K562 (cell line): ENCODE measurements around the gene ZNF174. TPM values are rescaled to one million over a fixed set of nuclear protein-coding genes. Genes with fewer than 3 reads are reported as not detected.

ENCODE experiments used
- ATAC-seq: fragments of 200-7000 bp; cut with Tn5 transposase; 3 replicates; pipeline ENCODE4 v1.9.1; 2020; ENCODE audit warnings: moderate library complexity
- Bru-seq: library from RNA; stranded (reverse); fragments of 400-500 nt; gene quantifications from one replicate; lab custom pipeline; 2021; lab: Mats Ljungman, UMichigan
- BruChase-seq, 2 experiments: library from RNA; stranded (reverse); fragments of 400-500 nt; gene quantifications; one replicate each; lab custom pipeline; 2021; lab: Mats Ljungman, UMichigan
- BruUV-seq: library from RNA; stranded (reverse); fragments of 400-500 nt; replicated peaks from 2 replicates; lab custom pipeline; 2021; lab: Mats Ljungman, UMichigan
- CTCF ChIA-PET: fragments of 300-600 bp; formaldehyde crosslinking; extraction: SDS; loops from one replicate; lab custom pipeline; 2021; ENCODE audit warnings: low intra/inter-chr PET ratio; lab: Yijun Ruan, JAX
- POLR2A ChIA-PET: fragments of 300-600, 350-650 bp; sonication (Branson Sonifier 250); formaldehyde crosslinking; extraction: SDS; loops from one replicate; lab custom pipeline; 2021; ENCODE audit warnings: antibody characterized with exemption, inconsistent platforms; lab: Yijun Ruan, JAX
- DNase-seq, 4 experiments: peaks; one replicate each; pipeline versions ENCODE4 v3.0.0 to v3.0.0-alpha.2; 2011 to 2018; ENCODE audit warnings: low spot score in 3 of 4, mixed read lengths in 3 of 4; ENCODE audit errors: extremely low read depth in 1 of 4
- FAIRE-seq: peaks from 2 replicates; lab custom pipeline; 2011; peaks lifted over from hg19 to GRCh38; lab: Jason Lieb, UNC
- H2AFZ ChIP-seq: 2 replicates; pipeline ENCODE4 v1.6.0; 2011; ENCODE audit warnings: low read depth, low read length, control low read depth, inconsistent platforms
- H3K27ac ChIP-seq: fragments of 200-600 bp; 3 replicates; pipeline ENCODE4 v1.8.0; 2011; ENCODE audit warnings: low read depth, mild to moderate bottlenecking, control low read depth, inconsistent platforms, low read length, moderate library complexity, mixed read lengths; ENCODE audit errors: extremely low read depth
- H3K27me3 ChIP-seq, 2 experiments: fragments of 300-600 bp in 1 of 2; 2 replicates in 1 of 2; 3 replicates in 1 of 2; pipeline versions ENCODE4 v1.6.0 to v1.8.0; 2011; ENCODE audit warnings: inconsistent platforms in 2 of 2, low read length in 2 of 2, mild to moderate bottlenecking in 1 of 2, mixed read lengths in 1 of 2, moderate library complexity in 1 of 2; ENCODE audit not compliant: control insufficient read depth in 2 of 2, insufficient read depth in 2 of 2
- H3K36me3 ChIP-seq: fragments of 300-600 bp; 3 replicates; pipeline ENCODE4 v1.8.0; 2011; ENCODE audit warnings: mild to moderate bottlenecking, low read length, inconsistent platforms; ENCODE audit not compliant: control insufficient read depth, insufficient read depth
- H3K4me1 ChIP-seq, 2 experiments: fragments of 200-600 bp in 1 of 2; replicated peaks in 1 of 2; 2 replicates in 1 of 2; 3 replicates in 1 of 2; pipeline versions ENCODE4 v1.5.1 to v1.8.0; 2011; ENCODE audit warnings: inconsistent platforms in 2 of 2, low read length in 2 of 2, mild to moderate bottlenecking in 1 of 2, mixed read lengths in 1 of 2, moderate library complexity in 1 of 2; ENCODE audit not compliant: control insufficient read depth in 2 of 2, insufficient read depth in 2 of 2
- H3K4me2 ChIP-seq: 2 replicates; pipeline ENCODE4 v1.6.1; 2011; ENCODE audit warnings: low read length, control low read depth, inconsistent platforms, mixed read lengths; ENCODE audit not compliant: insufficient read depth
- H3K4me3 ChIP-seq: fragments of 200-600 bp; sonication (generic), shearing (Covaris generic); 2 replicates; pipeline ENCODE4 v1.5.1; 2016; ENCODE audit warnings: control low read depth, inconsistent platforms
- H3K79me2 ChIP-seq: fragments of 200-600 bp; 3 replicates; pipeline ENCODE4 v1.8.0; 2011; ENCODE audit warnings: low read length, inconsistent platforms; ENCODE audit not compliant: control insufficient read depth, insufficient read depth
- H3K9ac ChIP-seq, 2 experiments: 2 replicates each; pipeline versions ENCODE4 v1.6.0 to v1.6.1; 2011; ENCODE audit warnings: low read depth in 2 of 2, low read length in 2 of 2, control low read depth in 1 of 2, inconsistent platforms in 1 of 2, mild to moderate bottlenecking in 1 of 2, mixed read lengths in 1 of 2; ENCODE audit not compliant: insufficient read depth in 1 of 2
- H3K9me1 ChIP-seq: one replicate; pipeline ENCODE4 v1.6.0; 2011; ENCODE audit warnings: inconsistent platforms, mild to moderate bottlenecking, low read length, moderate library complexity; ENCODE audit not compliant: control insufficient read depth, insufficient read depth
- H3K9me3 ChIP-seq: replicated peaks from 2 replicates; pipeline ENCODE4 v1.5.1; 2011; ENCODE audit warnings: low read depth, low read length, inconsistent platforms; ENCODE audit not compliant: control insufficient read depth, insufficient read depth
- H4K20me1 ChIP-seq: replicated peaks from 2 replicates; pipeline ENCODE4 v1.6.1; 2011; ENCODE audit warnings: low read length, inconsistent platforms, mixed read lengths; ENCODE audit not compliant: control insufficient read depth, insufficient read depth
- ATF6 ChIP-seq: sonication (generic); formaldehyde crosslinking; IDR thresholded peaks from 2 replicates; pipeline ENCODE4 v1.4.0; 2020; ENCODE audit warnings: mild to moderate bottlenecking, missing genetic modification reagents
- CHD1 ChIP-seq: fragments of 200-600 bp; sonication (generic); IDR thresholded peaks from one replicate; pipeline ENCODE4 v1.6.1; 2012; ENCODE audit warnings: mild to moderate bottlenecking, moderate library complexity, low read length, inconsistent platforms
- FOXK2 ChIP-seq, 2 experiments: fragments of 450-650 bp; IDR thresholded peaks in 1 of 2; conservative IDR thresholded peaks in 1 of 2; 2 replicates each; pipeline ENCODE4 v1.6.1; 2016; ENCODE audit warnings: low read depth in 2 of 2, mild to moderate bottlenecking in 1 of 2
- FOXP1 ChIP-seq: sonication (generic); formaldehyde crosslinking; IDR thresholded peaks from 2 replicates; pipeline ENCODE4 v1.8.0; 2022; ENCODE audit warnings: mild to moderate bottlenecking, missing genetic modification reagents
- HES1 ChIP-seq: fragments of 450-650 bp; IDR thresholded peaks from 2 replicates; pipeline ENCODE4 v1.6.1; 2016; ENCODE audit warnings: low read depth, mild to moderate bottlenecking, moderate library complexity
- MAZ ChIP-seq, 2 experiments: fragments of 450-650 bp in 1 of 2; sonication (generic) in 1 of 2; formaldehyde crosslinking; IDR thresholded peaks in 1 of 2; conservative IDR thresholded peaks in 1 of 2; 2 replicates each; pipeline versions ENCODE4 v1.4.0 to v1.5.0; 2020; ENCODE audit warnings: mild to moderate bottlenecking in 1 of 2, missing genetic modification reagents in 1 of 2
- MCM2 ChIP-seq: fragments of 450-650 bp; IDR thresholded peaks from 2 replicates; pipeline ENCODE4 v1.6.1; 2017; ENCODE audit warnings: low read depth, mild to moderate bottlenecking
- NR1H2 ChIP-seq: sonication (generic); formaldehyde crosslinking; IDR thresholded peaks from 2 replicates; pipeline ENCODE4 v1.4.0; 2020; ENCODE audit warnings: mild to moderate bottlenecking, missing genetic modification reagents
- POU5F1 ChIP-seq: fragments of 150-350 bp; IDR thresholded peaks from 2 replicates; pipeline ENCODE4 v1.6.1; 2014; ENCODE audit warnings: borderline replicate concordance, low read length, low read depth, mild to moderate bottlenecking; ENCODE audit not compliant: partially characterized antibody
- SRF ChIP-seq, 2 experiments: fragments of 250-450, 450-650 bp in 1 of 2; sonication (Bioruptor Pico) in 1 of 2; sonication (generic) in 1 of 2; formaldehyde crosslinking; IDR thresholded peaks; 2 replicates each; pipeline versions ENCODE4 v1.5.0 to v1.5.1; 2020 to 2022; ENCODE audit warnings: mild to moderate bottlenecking in 1 of 2, missing genetic modification reagents in 1 of 2
- WGBS: fragments of 100-300 bp; shearing (Covaris generic); methylation state at CpG from one replicate; pipeline ENCODE4 v1.1.6; 2016; ENCODE audit warnings: low coverage, mixed read lengths; ENCODE audit not compliant: insufficient coverage; ENCODE audit errors: missing lambda C conversion rate; 5-methylcytosine and 5-hydroxymethylcytosine counted together
- in situ Hi-C: fragments of 300-500 bp; cut with MboI; formaldehyde crosslinking; loops from 4 replicates; pipeline ENCODE4 v1.15.0; 2018; ENCODE audit warnings: inconsistent platforms, mixed read lengths
- intact Hi-C: fragments of 100-400 bp; cut with micrococcal nuclease; formaldehyde crosslinking; loops from 2 replicates; pipeline ENCODE4 v1.14.2; 2022
- long read RNA-seq, 3 experiments: library from polyadenylated mRNA in 2 of 3; library from RNA in 1 of 3; unstranded in 2 of 3; stranded (forward) in 1 of 3; transcript quantifications; one replicate each; pipeline ENCODE4 v2.0.0, GENCODE V29; 2019 to 2022
- polyA minus RNA-seq, 3 experiments: library from RNA; depleted of rRNA, polyadenylated mRNA; stranded (reverse); fragments of >200 nt; gene quantifications; 2 replicates each; pipeline ENCODE4 v1.2.3, GENCODE V29; 2011
- polyA plus RNA-seq, 8 experiments: library from polyadenylated mRNA; depleted of rRNA in 4 of 8; stranded (reverse) in 5 of 8; unstranded in 3 of 8; fragments of >200 nt; fragmentation: Nextera tagmentation in 2 of 8; fragmentation: Illumina TruSeq in 1 of 8; extraction: Ambion mirVana in 2 of 8; extraction: Trizol in 1 of 8; gene quantifications; 2 replicates each; pipeline versions ENCODE4 v1.2.1 to v1.2.3, GENCODE V29; 2011 to 2014; ENCODE audit warnings: inconsistent platforms in 1 of 8, missing spikeins in 1 of 8
- total RNA-seq, 7 experiments: library from RNA; depleted of rRNA in 6 of 7; stranded (reverse); fragments of >200 nt in 6 of 7; fragmentation: Illumina TruSeq in 2 of 7; extraction: Trizol in 2 of 7; gene quantifications; 2 replicates each; pipeline versions ENCODE4 v1.2.1 to v1.2.3, GENCODE V29; 2011 to 2021; ENCODE audit warnings: low replicate concordance in 1 of 7

The ZNF174 gene
- total RNA-seq (2011; cell fraction: chromatin; rRNA removed; ENCODE audit: low replicate concordance), result 20.1 and 25.2 TPM in 2 replicates
- total RNA-seq (2011; cell fraction: nucleolus; rRNA removed), result 18.3 and 21.2 TPM in 2 replicates
- 14.8 and 19.4 TPM in 2 replicates for total RNA-seq (2011; cell fraction: nucleoplasm; rRNA removed)
- total RNA-seq (2014; rRNA removed), result 13.7 and 16.3 TPM in 2 replicates
- total RNA-seq (2014; rRNA removed; fragmentation: Illumina TruSeq; extraction: Trizol), result 10.0 TPM in 2 replicates
- 11.5 and 12.5 TPM in 2 replicates for total RNA-seq (2015; rRNA removed; fragmentation: Illumina TruSeq; extraction: Trizol)
- 11.2 and 12.4 TPM in 2 replicates for total RNA-seq (2021)
- 13.3 and 14.5 TPM in 2 replicates for polyA plus RNA-seq (2011; rRNA removed)
- polyA plus RNA-seq (2011; cell fraction: cytosol; rRNA removed), result 9.0 and 10.8 TPM in 2 replicates
- 23.0 and 23.8 TPM in 2 replicates for polyA plus RNA-seq (2011; cell fraction: nucleus; rRNA removed)
- 9.4 and 13.7 TPM in 2 replicates for polyA plus RNA-seq (2012)
- 14.9 and 19.1 TPM in 2 replicates for polyA plus RNA-seq (2014; fragmentation: Illumina TruSeq; extraction: Trizol)
- polyA plus RNA-seq (2014; fragmentation: Nextera tagmentation; extraction: Ambion mirVana), result 1 to 10 TPM; 5.1 to 8.3 TPM
- polyA plus RNA-seq (2014; rRNA removed), result 12.4 and 13.1 TPM in 2 replicates
- 5.3 and 7.0 TPM in 2 replicates for polyA minus RNA-seq (2011; rRNA and poly(A)+ RNA removed)
- 5.5 and 6.1 TPM in 2 replicates for polyA minus RNA-seq (2011; cell fraction: cytosol; rRNA and poly(A)+ RNA removed)
- polyA minus RNA-seq (2011; cell fraction: nucleus; rRNA and poly(A)+ RNA removed), result 10.0 and 14.0 TPM in 2 replicates
- Bru-seq, nascent RNA, result percentile 70 among the genes with signal in this experiment
- percentile 77 among the genes with signal in this experiment for BruChase-seq, experiment 1, labeled RNA remaining after a 2-hour chase
- BruChase-seq, experiment 2, labeled RNA remaining after a 6-hour chase, result percentile 79 among the genes with signal in this experiment
- long read RNA-seq, experiment 1, transcript ZNF174-201 (3 exons, 2,260 nt), result major isoform, 7 of 18 reads
- long read RNA-seq, experiment 1, transcript ZNF174-202 (3 exons, 1,557 nt), result minor isoform, 5 of 18 reads
- long read RNA-seq, experiment 1, partial matches to known transcripts, result 1 of 18 reads
- long read RNA-seq, experiment 1, other reads (novel, unspliced or antisense), result 3 of 18 reads
- long read RNA-seq, experiment 2, transcript ZNF174-202 (3 exons, 1,557 nt), result major isoform, 10 of 16 reads
- long read RNA-seq, experiment 2, partial matches to known transcripts, result 0 of 16 reads
- long read RNA-seq, experiment 2, other reads (novel, unspliced or antisense), result 1 of 16 reads
- long read RNA-seq, experiment 3, transcript ZNF174-201 (3 exons, 2,260 nt), result major isoform, 5 of 12 reads
- long read RNA-seq, experiment 3, partial matches to known transcripts, result 0 of 12 reads
- long read RNA-seq, experiment 3, other reads (novel, unspliced or antisense), result 1 of 12 reads

- BruUV-seq, result no TSS peak
- H3K4me3 ChIP-seq, result peak within 1 kb of the TSS; percentile 89
- peak within 1 kb of the TSS; percentile 81 for H3K27ac ChIP-seq
- H3K36me3 ChIP-seq, result peaks cover 53% of the 10 kb centered on the region
- ChIA-PET POLR2A (interaction anchor here (0.6 to 2.5 kb wide), 13 partner anchors 9 to 148 kb away, joined by 3 to 15 read pairs (median 4); partner anchors contain the start of genes TIGD7, ZNF263 and ZNF75A), CTCF (no interaction called here)
- no peaks in the 10 kb centered on the region for H3K27me3 ChIP-seq
- peak; percentile 98 to 100 (median 98) for DNase-seq
- intact Hi-C loops (loop anchor here (2.0 to 10.0 kb wide), 2 partner anchors 58 to 96 kb away; partner anchors contain the start of genes TIGD7 and ZNF75A), in situ Hi-C loops (no loop called here)
- FAIRE-seq, result peak; percentile 99
- WGBS, result 1% methylated on average over 72 of the region's 95 CpGs
- peaks cover 13% of the 10 kb centered on the region; the same call in 1 of the 2 replicates for H3K9me3 ChIP-seq
- peak within 1 kb of the TSS; percentile 75 for H3K4me2 ChIP-seq
- peaks cover 62% of the 10 kb centered on the region for H3K79me2 ChIP-seq
- no peaks in the 10 kb centered on the region for H3K9me1 ChIP-seq
- H2AFZ ChIP-seq, result peak within 1 kb of the TSS; percentile 86
- H3K9ac ChIP-seq, result peak within 1 kb of the TSS; percentile 86 to 93
- ATAC-seq, result peak; percentile 99
- H3K4me1 ChIP-seq, result peaks cover 2 to 16% of the 10 kb centered on the region in 2 experiments; a peak in 4 of 5 replicates
- H4K20me1 ChIP-seq, result no peaks in the 10 kb centered on the region
- TF ChIP-seq POU5F1 (peak; percentile 65), MAZ (CRISPR knock-in tag; conservative IDR thresholded peaks at IDR 0.05 in 1 of 2, IDR thresholded peaks at IDR 0.05 in 1 of 2) (peak; percentile 76 to 93), HES1 (no peak), SRF (CRISPR knock-in tag; IDR thresholded peaks at IDR 0.05) (peak in 1 of 2 experiments; percentile 75; a peak in 1 of 4 replicates), FOXP1 (CRISPR knock-in tag) (0 out of 2 replicates have a peak, but pooled peaks have one; percentile 19), NR1H2 (no peak), ATF6 (0 out of 2 replicates have a peak, but pooled peaks have one; percentile 2), CHD1 (peak; percentile 41), MCM2 (no peak), FOXK2 (conservative IDR thresholded peaks at IDR 0.05 in 1 of 2, IDR thresholded peaks at IDR 0.05 in 1 of 2; ENCODE audit: low read depth in 2 of 2) (peak; percentile 84 to 89)
Measured at GRCh38 chr16:3400779-3401688, at the start of gene ZNF174, which contains the start of gene ZSCAN32. TSS of gene ZNF174 (plus strand) at chr16:3401215. CDS start at chr16:3402005, 790 bp downstream. TSS of gene ZSCAN32 (minus strand) at chr16:3401004. CDS start at chr16:3397557, 3,447 bp downstream.
